Endodermal cell (in vitro differentiated cells): ENCODE measurements around the gene HEG1. TPM values are rescaled to one million over a fixed set of nuclear protein-coding genes. Genes with fewer than 3 reads are reported as not detected.

Source experiments
- DNase-seq: peaks from one replicate; pipeline ENCODE4 v3.0.0-alpha.2; 2017
- H3K27ac ChIP-seq: 2 replicates; pipeline ENCODE4 v1.5.1; 2013; ENCODE audit warnings: mild to moderate bottlenecking, low read depth, low read length, moderate library complexity
- H3K27me3 ChIP-seq: 2 replicates; pipeline ENCODE4 v1.6.1; 2013; ENCODE audit warnings: mild to moderate bottlenecking, low read length, moderate library complexity; ENCODE audit not compliant: insufficient read depth, control insufficient read depth, poor library complexity, severe bottlenecking
- H3K36me3 ChIP-seq: 2 replicates; pipeline ENCODE4 v1.7.0; 2013; ENCODE audit warnings: mild to moderate bottlenecking, low read length, moderate library complexity; ENCODE audit not compliant: control insufficient read depth, insufficient read depth
- H3K4me1 ChIP-seq: one replicate; pipeline ENCODE4 v1.7.0; 2013; ENCODE audit warnings: low read length; ENCODE audit not compliant: control insufficient read depth, insufficient read depth
- H3K4me3 ChIP-seq: 2 replicates; pipeline ENCODE4 v1.5.1; 2013; ENCODE audit warnings: mild to moderate bottlenecking, low read length, moderate library complexity
- H3K9ac ChIP-seq: 2 replicates; pipeline ENCODE4 v1.6.1; 2013; ENCODE audit warnings: mild to moderate bottlenecking, low read length, moderate library complexity; ENCODE audit not compliant: poor library complexity, severe bottlenecking; ENCODE audit errors: extremely low read depth
- H3K9me3 ChIP-seq: 2 replicates; pipeline ENCODE4 v1.6.1; 2013; ENCODE audit warnings: mild to moderate bottlenecking, low read length, moderate library complexity; ENCODE audit not compliant: control insufficient read depth
- H3K27ac Mint-ChIP-seq: 2 replicates; pipeline ENCODE4 v1.8.0; 2020; ENCODE audit warnings: mixed read lengths
- H3K27me3 Mint-ChIP-seq: 2 replicates; pipeline ENCODE4 v1.8.0; 2021; ENCODE audit warnings: mild to moderate bottlenecking, mixed read lengths; ENCODE audit not compliant: insufficient read depth
- H3K36me3 Mint-ChIP-seq: 2 replicates; pipeline ENCODE4 v1.8.0; 2020; ENCODE audit warnings: low read depth, mixed read lengths
- H3K4me1 Mint-ChIP-seq: 2 replicates; pipeline ENCODE4 v1.8.0; 2020; ENCODE audit warnings: mixed read lengths
- H3K4me3 Mint-ChIP-seq: 2 replicates; pipeline ENCODE4 v1.8.0; 2020; ENCODE audit warnings: mild to moderate bottlenecking, moderate library complexity, mixed read lengths
- H3K9me3 Mint-ChIP-seq: 2 replicates; pipeline ENCODE4 v1.8.0; 2020; ENCODE audit warnings: mild to moderate bottlenecking, mixed read lengths
- CTCF ChIP-seq: fragments of 200-600 bp; sonication (generic); conservative IDR thresholded peaks from 2 replicates; pipeline ENCODE4 v1.5.0; 2021; ENCODE audit warnings: antibody characterized with exemption, mild to moderate bottlenecking
- WGBS, 2 experiments: methylation state at CpG; one replicate each; pipeline versions ENCODE4 v1.1.5 to v1.1.7; 2013; ENCODE audit warnings: missing lambda C conversion rate in 2 of 2, mixed read lengths in 1 of 2; ENCODE audit not compliant: insufficient coverage in 1 of 2, insufficient read length in 1 of 2; 5-methylcytosine and 5-hydroxymethylcytosine counted together
- total RNA-seq, 2 donors: library from RNA; stranded (reverse); fragmentation: NEBNext Ultra II Directional in 1 of 2; extraction: Animal tissue kit (Norgen Biotek cat#: 25700) in 1 of 2; gene quantifications; 2 replicates in 1 of 2; 3 replicates in 1 of 2; pipeline ENCODE4 v1.2.1, GENCODE V29; 2021

HEG1 gene
- total RNA-seq, 2 donors from 2014 or later, result 25.5 to 27.0 TPM

GRCh38 chr3:125058959-125059358 is 3.2 kb upstream of the HEG1 start:
- H3K27ac Mint-ChIP-seq, result no peak overlapping the region
- DNase-seq, result peak; percentile 59
- no peak for TF ChIP-seq CTCF

GRCh38 chr3:125058529-125058928 is 2.7 kb upstream of the HEG1 start:
- DNase-seq, result peak; percentile 70
- Mint-ChIP-seq H3K27ac (no peak overlapping the region), H3K36me3 (no peaks in the 10 kb centered on the region), H3K4me3 (no peak overlapping the region), H3K4me1 (peaks cover 66% of the 10 kb centered on the region), H3K27me3 (peaks cover 37% of the 10 kb centered on the region), H3K9me3 (no peaks in the 10 kb centered on the region)
- WGBS, 2 experiments, result 88 to 91% methylated on average over 3 of the region's 3 CpGs
- Histone ChIP-seq H3K4me1 (peaks cover 5% of the 10 kb centered on the region), H3K9ac (no peak overlapping the region), H3K4me3 (no peak overlapping the region), H3K36me3 (no peaks in the 10 kb centered on the region), H3K27ac (no peak overlapping the region), H3K27me3 (peaks cover 5% of the 10 kb centered on the region), H3K9me3 (no peaks in the 10 kb centered on the region)
- no peak for TF ChIP-seq CTCF

More at GRCh38 chr3:125058959-125059358, 3.2 kb upstream of the HEG1 start:
- Mint-ChIP-seq H3K4me3 (no peak overlapping the region), H3K9me3 (peaks cover under 1% of the 10 kb centered on the region), H3K4me1 (peaks cover 64% of the 10 kb centered on the region), H3K27me3 (peaks cover 38% of the 10 kb centered on the region), H3K36me3 (no peaks in the 10 kb centered on the region)
- Histone ChIP-seq H3K4me1 (peaks cover 5% of the 10 kb centered on the region), H3K27ac (no peak overlapping the region), H3K9me3 (no peaks in the 10 kb centered on the region), H3K4me3 (no peak overlapping the region), H3K9ac (no peak overlapping the region), H3K27me3 (peaks cover 5% of the 10 kb centered on the region), H3K36me3 (no peaks in the 10 kb centered on the region)
- 94 to 100% methylated on average over 2 to 3 of the region's 3 CpGs for WGBS, 2 experiments

DNA sequence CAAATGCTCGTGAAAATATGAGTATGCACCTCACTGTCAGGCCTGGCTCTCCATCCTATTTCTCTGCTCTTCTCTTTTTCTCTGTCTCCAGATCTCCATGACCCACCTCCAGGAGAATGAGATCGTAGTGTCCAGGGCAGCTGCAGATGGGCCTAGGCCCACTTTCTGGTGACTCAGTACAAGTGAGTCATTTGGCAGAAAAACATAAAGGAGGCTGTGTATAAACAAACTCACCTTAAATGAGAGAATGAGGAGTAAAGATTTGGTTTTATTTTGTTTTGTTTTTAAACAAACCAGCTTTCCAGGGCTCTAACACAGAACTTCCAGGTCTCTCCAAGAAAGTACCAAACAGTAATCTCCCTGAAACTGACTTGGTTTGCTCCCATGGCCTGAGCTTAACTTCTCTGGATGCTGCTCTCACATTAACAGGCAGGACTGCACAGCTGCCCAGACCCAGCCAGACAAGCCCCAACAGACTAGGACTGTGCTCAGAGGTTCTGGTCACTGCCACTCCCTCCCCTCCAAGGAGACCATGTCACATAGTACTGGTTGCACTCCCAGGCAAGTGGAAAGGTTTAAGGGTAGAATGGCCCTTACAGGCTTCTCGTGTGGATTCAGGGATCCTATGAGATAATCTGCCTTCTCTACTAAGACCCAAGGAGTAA is 1.5 kb upstream of the HEG1 start:
- H3K27ac ChIP-seq, result no peak overlapping the region
- Mint-ChIP-seq H3K4me1 (peaks cover 66% of the 10 kb centered on the region), H3K4me3 (no peak overlapping the region)

More for the DNA sequence above, 1.5 kb upstream of the HEG1 start:
- Histone ChIP-seq H3K36me3 (no peaks in the 10 kb centered on the region), H3K4me1 (peaks cover 9% of the 10 kb centered on the region), H3K9ac (no peak overlapping the region), H3K4me3 (no peak overlapping the region), H3K27me3 (peaks cover 5% of the 10 kb centered on the region), H3K9me3 (no peaks in the 10 kb centered on the region)
- WGBS, 2 experiments, result 68 to 100% methylated on average over 1 to 3 of the region's 3 CpGs
- Mint-ChIP-seq H3K9me3 (no peaks in the 10 kb centered on the region), H3K27ac (no peak overlapping the region), H3K27me3 (peaks cover 33% of the 10 kb centered on the region), H3K36me3 (no peaks in the 10 kb centered on the region)
- DNase-seq, result peak; percentile 43
- TF ChIP-seq CTCF, result no peak
